Esophagus (tissue), 2 donors: ENCODE measurements around the gene FBXW8. TPM values are rescaled to one million over a fixed set of nuclear protein-coding genes. Genes with fewer than 3 reads are reported as not detected.

Experiments used
- H3K27ac ChIP-seq, 2 donors: one replicate each; pipeline ENCODE4 v1.5.1; 2013; ENCODE audit warnings: low read depth in 2 of 2, mild to moderate bottlenecking in 2 of 2, inconsistent platforms in 1 of 2, low read length in 1 of 2, moderate library complexity in 1 of 2
- H3K27me3 ChIP-seq, 2 donors: one replicate each; pipeline ENCODE4 v1.6.1; 2013; ENCODE audit warnings: low read length in 2 of 2, control low read depth in 1 of 2, mild to moderate bottlenecking in 1 of 2; ENCODE audit not compliant: insufficient read depth in 2 of 2, control insufficient read depth in 1 of 2
- H3K36me3 ChIP-seq, 2 donors: one replicate each; pipeline ENCODE4 v1.6.1; 2013; ENCODE audit warnings: low read length in 1 of 2; ENCODE audit not compliant: control insufficient read depth in 2 of 2, insufficient read depth in 2 of 2
- H3K4me1 ChIP-seq, 2 donors: one replicate each; pipeline ENCODE4 v1.6.1; 2013; ENCODE audit warnings: low read length in 1 of 2; ENCODE audit not compliant: control insufficient read depth in 2 of 2, insufficient read depth in 2 of 2
- H3K4me3 ChIP-seq, 2 donors: one replicate each; pipeline ENCODE4 v1.5.1; 2013; ENCODE audit warnings: low read length in 2 of 2, mild to moderate bottlenecking in 2 of 2, low read depth in 1 of 2, moderate library complexity in 1 of 2
- H3K9me3 ChIP-seq, 2 donors: one replicate each; pipeline ENCODE4 v1.6.1; 2013; ENCODE audit warnings: mild to moderate bottlenecking in 2 of 2, low read depth in 1 of 2, low read length in 1 of 2, moderate library complexity in 1 of 2; ENCODE audit not compliant: control insufficient read depth in 2 of 2, insufficient read depth in 1 of 2
- WGBS, 2 donors: extraction: QIAGEN DNeasy Blood & Tissue Kit; methylation state at CpG; one replicate each; pipeline ENCODE4 v1.1.7; 2013; 5-methylcytosine and 5-hydroxymethylcytosine counted together
- polyA plus RNA-seq, 2 donors: library from polyadenylated mRNA; stranded (reverse); fragments of 200-250 nt; gene quantifications; one replicate each; pipeline ENCODE4 v1.2.3, GENCODE V29; 2013
- donor health status: healthy with polysubstance abuse.
- donor health status: Bipolar disorder and iron deficiency.

The FBXW8 gene
- polyA plus RNA-seq, 2 donors = 2.7 to 3.7 TPM

- 44 to 50% methylated on average over 24 of the region's 24 CpGs for WGBS, 2 donors
- Histone ChIP-seq H3K27me3 (peaks cover 0 to 7% of the 10 kb centered on the region in 2 donors), H3K9me3 (no peaks in the 10 kb centered on the region), H3K27ac (no peak overlapping the region), H3K36me3 (peaks cover 0 to 4% of the 10 kb centered on the region in 2 donors), H3K4me1 (peaks cover 5 to 10% of the 10 kb centered on the region in 2 donors), H3K4me3 (no peak overlapping the region)
Measured at GRCh38 chr12:117033382-117034221, 122.9 kb downstream of the FBXW8 start.

- Histone ChIP-seq H3K27me3 (peaks cover 0 to 7% of the 10 kb centered on the region in 2 donors), H3K9me3 (no peaks in the 10 kb centered on the region), H3K4me3 (no peak overlapping the region), H3K4me1 (peaks cover 5 to 10% of the 10 kb centered on the region in 2 donors), H3K36me3 (peaks cover 0 to 4% of the 10 kb centered on the region in 2 donors), H3K27ac (no peak overlapping the region)
- 57 to 78% methylated on average over 10 of the region's 10 CpGs for WGBS, 2 donors
Measured at GRCh38 chr12:117034249-117034648, 123.5 kb downstream of the FBXW8 start.

- no peak overlapping the region for H3K27ac ChIP-seq
- WGBS, 2 donors = 73 to 79% methylated on average over 17 of the region's 17 CpGs
- H3K27me3 ChIP-seq = peaks cover 0 to 7% of the 10 kb centered on the region in 2 donors
- no peaks in the 10 kb centered on the region for H3K9me3 ChIP-seq
- H3K4me3 ChIP-seq = no peak overlapping the region
- peaks cover 0 to 4% of the 10 kb centered on the region in 2 donors for H3K36me3 ChIP-seq
- H3K4me1 ChIP-seq = peaks cover 5 to 10% of the 10 kb centered on the region in 2 donors
Measured at GRCh38 chr12:117034701-117035151, 124.0 kb downstream of the FBXW8 start.

GRCh38 chr12:117035287-117035686 is 124.5 kb downstream of the FBXW8 start:
- WGBS, 2 donors = 71 to 83% methylated on average over 8 of the region's 8 CpGs
- H3K4me1 ChIP-seq = peaks cover 5 to 10% of the 10 kb centered on the region in 2 donors
- no peak overlapping the region for H3K27ac ChIP-seq
- H3K4me3 ChIP-seq = no peak overlapping the region
- no peaks in the 10 kb centered on the region for H3K9me3 ChIP-seq
- H3K36me3 ChIP-seq = no peaks in the 10 kb centered on the region
- peaks cover 0 to 7% of the 10 kb centered on the region in 2 donors for H3K27me3 ChIP-seq

- peaks cover 5 to 10% of the 10 kb centered on the region in 2 donors for H3K4me1 ChIP-seq
- peaks cover 0 to 7% of the 10 kb centered on the region in 2 donors for H3K27me3 ChIP-seq
- 79 to 89% methylated on average over 9 of the region's 9 CpGs for WGBS, 2 donors
Measured at GRCh38 chr12:117036046-117036445, 125.3 kb downstream of the FBXW8 start.

GRCh38 chr12:117036547-117036946 is 125.8 kb downstream of the FBXW8 start:
- Histone ChIP-seq H3K4me1 (peaks cover 5 to 10% of the 10 kb centered on the region in 2 donors), H3K36me3 (no peaks in the 10 kb centered on the region), H3K27me3 (peaks cover 0 to 7% of the 10 kb centered on the region in 2 donors), H3K27ac (no peak overlapping the region), H3K4me3 (no peak overlapping the region), H3K9me3 (no peaks in the 10 kb centered on the region)
- 80 to 87% methylated on average over 13 of the region's 13 CpGs for WGBS, 2 donors

More at GRCh38 chr12:117036046-117036445, 125.3 kb downstream of the FBXW8 start:
- H3K27ac ChIP-seq = no peak overlapping the region
- no peak overlapping the region for H3K4me3 ChIP-seq
- H3K36me3 ChIP-seq = no peaks in the 10 kb centered on the region
- H3K9me3 ChIP-seq = no peaks in the 10 kb centered on the region

GRCh38 chr12:117037289-117038022 is 126.7 kb downstream of the FBXW8 start:
- Histone ChIP-seq H3K36me3 (no peaks in the 10 kb centered on the region), H3K27me3 (peaks cover 0 to 7% of the 10 kb centered on the region in 2 donors), H3K9me3 (no peaks in the 10 kb centered on the region), H3K4me3 (no peak overlapping the region), H3K4me1 (peaks cover 5 to 10% of the 10 kb centered on the region in 2 donors), H3K27ac (no peak overlapping the region)
- WGBS, 2 donors = 70 to 75% methylated on average over 22 of the region's 22 CpGs

- H3K9me3 ChIP-seq = no peaks in the 10 kb centered on the region
- 86 to 90% methylated on average over 15 of the region's 15 CpGs for whole genome bisulfite sequencing, 2 donors
- no peak overlapping the region for H3K27ac ChIP-seq
- peaks cover 4 to 6% of the 10 kb centered on the region in 2 donors for H3K4me1 ChIP-seq
- H3K36me3 ChIP-seq = no peaks in the 10 kb centered on the region
- no peak overlapping the region for H3K4me3 ChIP-seq
- H3K27me3 ChIP-seq = peaks cover 0 to 7% of the 10 kb centered on the region in 2 donors
Measured at GRCh38 chr12:117038023-117038680, 127.4 kb downstream of the FBXW8 start.

- Histone ChIP-seq H3K9me3 (no peaks in the 10 kb centered on the region), H3K27ac (no peak overlapping the region), H3K4me1 (no peaks in the 10 kb centered on the region), H3K36me3 (no peaks in the 10 kb centered on the region), H3K4me3 (no peak overlapping the region), H3K27me3 (peaks cover 0 to 7% of the 10 kb centered on the region in 2 donors)
- WGBS, 2 donors = 89 to 92% methylated on average over 24 of the region's 24 CpGs
Measured at GRCh38 chr12:117038919-117039318, 128.2 kb downstream of the FBXW8 start.
